COLO668 (cell line): Measurements from ENCODE around the gene SMIM27.
"Not testable (repeated sequence)": the region's sequence is repeated elsewhere in the genome, so short reads cannot be mapped to it uniquely, and the experiment has no call there.

Experiments
- DNase-seq: peaks from one replicate; lab custom pipeline; 2025; ENCODE audit not compliant: unreplicated experiment; lab: John Stamatoyannopoulos, UW

SMIM27 gene

DNA sequence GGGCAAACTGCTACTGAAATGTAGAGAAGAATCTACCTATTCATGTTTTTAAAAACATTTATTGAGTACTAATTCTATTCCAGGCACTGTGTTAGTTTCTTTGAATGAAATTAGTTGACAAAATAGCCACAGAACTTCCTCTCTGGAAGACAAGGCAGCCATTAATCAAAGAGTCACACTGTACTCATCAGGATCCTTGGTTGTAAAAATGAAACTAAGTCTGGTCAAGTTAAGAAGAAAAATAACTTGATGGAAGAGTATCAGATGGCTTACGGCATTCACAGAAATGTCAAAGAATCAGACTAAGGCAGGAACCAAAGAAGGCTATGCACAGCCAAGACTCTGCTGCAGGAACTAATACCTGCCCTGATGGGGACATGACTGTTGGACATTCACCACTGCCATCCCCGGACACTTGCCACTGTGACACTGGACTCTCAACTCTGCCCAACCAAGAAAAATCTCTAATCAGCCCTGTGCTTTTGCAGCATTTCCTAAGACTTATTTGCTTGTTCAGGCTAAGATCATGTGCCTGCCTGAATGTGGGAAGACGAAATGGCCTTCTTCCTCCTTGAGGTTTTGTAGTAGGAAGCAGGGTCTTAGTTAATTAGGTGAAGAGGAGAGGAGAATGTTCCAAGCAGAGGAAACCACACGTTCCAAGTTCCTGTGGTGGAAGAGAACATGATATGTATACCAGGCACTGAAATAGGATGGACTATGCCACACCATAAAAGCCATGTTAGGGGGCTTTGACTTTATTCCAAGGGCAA lies 44.2 kb downstream of the SMIM27 start:
- DNase-seq = no peak

- DNase-seq = no peak
Measured at GRCh38 chr9:32596936-32597335, 44.8 kb downstream of the SMIM27 start.

DNA sequence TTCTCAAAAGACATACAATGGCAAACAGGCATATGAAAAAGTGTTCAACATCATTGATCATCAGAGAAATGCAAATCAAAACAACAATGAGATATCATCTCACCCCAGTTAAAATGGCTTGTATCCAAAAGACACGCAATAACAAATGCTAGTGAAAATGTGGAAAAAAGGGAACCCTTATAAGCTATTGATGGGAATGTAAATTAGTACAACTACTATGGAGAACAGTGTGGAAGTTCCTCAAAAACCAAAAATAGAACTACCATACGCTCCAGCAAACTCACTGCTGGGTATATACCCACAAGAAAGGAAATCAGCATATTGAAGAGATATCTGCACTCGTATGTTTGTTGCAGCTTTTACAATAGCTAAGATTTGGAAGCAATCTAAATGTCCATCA lies 46.9 kb downstream of the SMIM27 start:
- DNase-seq = not testable (repeated sequence)
